Kidney epithelial cell (primary cell): Measurements from ENCODE around the gene LAG3. TPM values are rescaled to one million over a fixed set of nuclear protein-coding genes. Genes with fewer than 3 reads are reported as not detected.

ENCODE experiments used
- DNase-seq: peaks from one replicate; pipeline ENCODE4 v3.0.0-alpha.2; 2010; ENCODE audit warnings: low read depth
- H3K27me3 ChIP-seq: 2 replicates; pipeline ENCODE4 v1.6.0; 2011; ENCODE audit warnings: low read length; ENCODE audit not compliant: control insufficient read depth, insufficient read depth
- H3K36me3 ChIP-seq: 2 replicates; pipeline ENCODE4 v1.5.1; 2011; ENCODE audit warnings: low read length; ENCODE audit not compliant: control insufficient read depth, insufficient read depth
- H3K4me3 ChIP-seq: 2 replicates; pipeline ENCODE4 v1.5.1; 2011; ENCODE audit warnings: low read depth, mild to moderate bottlenecking, control low read depth, low read length
- CTCF ChIP-seq: IDR thresholded peaks from 2 replicates; pipeline ENCODE4 v1.5.1; 2011; ENCODE audit warnings: mild to moderate bottlenecking, moderate library complexity, low read length, control low read depth, inconsistent platforms; ENCODE audit not compliant: insufficient read depth, poor library complexity, severe bottlenecking
- total RNA-seq: library from RNA; depleted of rRNA; stranded (reverse); fragments of >200 nt; gene quantifications from 2 replicates; pipeline ENCODE4 v1.2.3, GENCODE V29; 2015

The LAG3 gene
- total RNA-seq, 1 donor from 2014 or later = not detected

GRCh38 chr12:6771509-6772330 is 600 bp upstream of the LAG3 start:
- TF ChIP-seq CTCF = no peak

GRCh38 chr12:6772726-6773589 is 638 bp downstream of the LAG3 start:
- Histone ChIP-seq H3K4me3 (no peak overlapping the region), H3K27me3 (peaks cover 22% of the 10 kb centered on the region), H3K36me3 (peaks cover 2% of the 10 kb centered on the region)
- no peak for DNase-seq
- TF ChIP-seq CTCF = no peak

More at GRCh38 chr12:6771509-6772330, 600 bp upstream of the LAG3 start:
- peaks cover 20% of the 10 kb centered on the region for H3K27me3 ChIP-seq
- H3K36me3 ChIP-seq = peaks cover 2% of the 10 kb centered on the region
- no peak for DNase-seq
- H3K4me3 ChIP-seq = no peak overlapping the region

- peaks cover 2% of the 10 kb centered on the region for H3K36me3 ChIP-seq
- peaks cover 25% of the 10 kb centered on the region for H3K27me3 ChIP-seq
- no peak for TF ChIP-seq CTCF
- DNase-seq = no peak
- H3K4me3 ChIP-seq = no peak overlapping the region
These were observed 1.5 kb downstream of the LAG3 start for GRCh38 chr12:6773590-6774351.

GRCh38 chr12:6774499-6775062 is 2.3 kb downstream of the LAG3 start:
- DNase-seq = no peak
- Histone ChIP-seq H3K36me3 (peaks cover under 1% of the 10 kb centered on the region), H3K4me3 (no peak overlapping the region), H3K27me3 (peaks cover 25% of the 10 kb centered on the region)
- no peak for TF ChIP-seq CTCF
